GM12878 (cell line): ENCODE results near the gene KCNJ14. TPM values are rescaled to one million over a fixed set of nuclear protein-coding genes. Genes with fewer than 3 reads are reported as not detected.
A peak's percentile ranks its signal among the peaks of the same experiment; 100 is the strongest.

Source experiments
- BRCA1 ChIP-seq: IDR thresholded peaks from 2 replicates; pipeline ENCODE4 v1.6.1; 2011; ENCODE audit warnings: low read depth, low read length, improper control_type of control experiment
- CEBPZ ChIP-seq: fragments of 150-350 bp; IDR thresholded peaks from 2 replicates; pipeline ENCODE4 v1.6.1; 2016; ENCODE audit warnings: low read depth, low read length
- CHD1 ChIP-seq: IDR thresholded peaks from 2 replicates; pipeline ENCODE4 v1.6.1; 2012; ENCODE audit warnings: low read depth, low read length, improper control_type of control experiment
- CREB1 ChIP-seq: IDR thresholded peaks from 2 replicates; pipeline ENCODE4 v1.6.1; 2012; ENCODE audit warnings: low read depth, mild to moderate bottlenecking, inconsistent platforms
- E4F1 ChIP-seq: fragments of 450-650 bp; IDR thresholded peaks from 2 replicates; pipeline ENCODE4 v1.6.1; 2018; ENCODE audit warnings: borderline replicate concordance, mild to moderate bottlenecking; ENCODE audit not compliant: partially characterized antibody
- EGR1 ChIP-seq, 2 experiments: IDR thresholded peaks; 1 replicate in 1 of 2; 2 replicates in 1 of 2; pipeline ENCODE4 v1.6.1; 2011 to 2012; ENCODE audit warnings: low read depth in 2 of 2, low read length in 2 of 2, borderline replicate concordance in 1 of 2, mild to moderate bottlenecking in 1 of 2, moderate library complexity in 1 of 2
- EP300 ChIP-seq, 2 experiments: fragments of 150-350 bp in 1 of 2; IDR thresholded peaks; 2 replicates each; pipeline ENCODE4 v1.6.1; 2011 to 2012; ENCODE audit warnings: low read depth in 2 of 2, low read length in 2 of 2, borderline replicate concordance in 1 of 2, improper control_type of control experiment in 1 of 2, inconsistent platforms in 1 of 2; ENCODE audit not compliant: control insufficient read depth in 1 of 2
- EZH2 ChIP-seq: IDR thresholded peaks from 2 replicates; pipeline ENCODE4 v1.6.1; 2012; ENCODE audit warnings: low read depth, mild to moderate bottlenecking, control low read depth, inconsistent platforms, low read length, borderline replicate concordance; ENCODE audit not compliant: control insufficient read depth
- GATAD2B ChIP-seq: fragments of 450-650 bp; conservative IDR thresholded peaks from 2 replicates; pipeline ENCODE4 v1.6.1; 2017; ENCODE audit warnings: low read depth, mild to moderate bottlenecking, moderate library complexity
- PRDM15 ChIP-seq: fragments of 450-650 bp; formaldehyde crosslinking; IDR thresholded peaks from 2 replicates; pipeline ENCODE4 v1.4.0; 2020; ENCODE audit warnings: mild to moderate bottlenecking, moderate library complexity
- RUNX3 ChIP-seq: IDR thresholded peaks from 2 replicates; pipeline ENCODE4 v1.6.1; 2012; ENCODE audit warnings: low read length, inconsistent platforms
- TAF1 ChIP-seq: IDR thresholded peaks from 2 replicates; pipeline ENCODE4 v1.6.1; 2011; ENCODE audit warnings: mild to moderate bottlenecking, low read depth, low read length, borderline replicate concordance
- TCF3 ChIP-seq: IDR thresholded peaks from 2 replicates; pipeline ENCODE4 v1.6.1; 2012; ENCODE audit warnings: low read depth, mild to moderate bottlenecking, low read length, borderline replicate concordance; ENCODE audit not compliant: insufficient read depth
- ZBED1 ChIP-seq: IDR thresholded peaks from 2 replicates; pipeline ENCODE4 v1.6.1; 2016; ENCODE audit warnings: borderline replicate concordance
- ZNF274 ChIP-seq: IDR thresholded peaks from one replicate; pipeline ENCODE4 v1.8.0; 2011; ENCODE audit not compliant: insufficient read length, insufficient read depth
- polyA plus RNA-seq, 11 experiments: library from polyadenylated mRNA; depleted of rRNA in 4 of 11; unstranded in 6 of 11; stranded (reverse) in 5 of 11; fragments of >200 nt; fragmentation: Nextera tagmentation in 4 of 11; fragmentation: Illumina TruSeq in 1 of 11; extraction: Ambion mirVana in 4 of 11; extraction: Trizol in 1 of 11; gene quantifications; 1 replicate in 1 of 11; 2 replicates in 10 of 11; pipeline versions ENCODE4 v1.2.1 to v1.2.3, GENCODE V29; 2011 to 2016; ENCODE audit warnings: inconsistent platforms in 2 of 11, missing spikeins in 2 of 11, low read depth in 1 of 11
- total RNA-seq, 4 experiments: library from RNA; depleted of rRNA in 3 of 4; stranded (reverse); fragments of >200 nt in 3 of 4; fragmentation: Illumina TruSeq in 1 of 4; extraction: Trizol in 1 of 4; gene quantifications; 2 replicates each; pipeline versions ENCODE4 v1.2.1 to v1.2.3, GENCODE V29; 2013 to 2021
- TF ChIP-seq, protein P1 (sequence below): fragments of 450-650 bp; IDR thresholded peaks from 2 replicates; pipeline ENCODE4 v1.6.1; 2016; ENCODE audit warnings: mild to moderate bottlenecking

Gene KCNJ14
- total and polyA plus RNA-seq, 10 of the 15 experiments (the other 5 are each of a cell fraction or from before 2014, with no cell fraction given), result 0.24 to 1.4 (median 0.42) TPM

DNA sequence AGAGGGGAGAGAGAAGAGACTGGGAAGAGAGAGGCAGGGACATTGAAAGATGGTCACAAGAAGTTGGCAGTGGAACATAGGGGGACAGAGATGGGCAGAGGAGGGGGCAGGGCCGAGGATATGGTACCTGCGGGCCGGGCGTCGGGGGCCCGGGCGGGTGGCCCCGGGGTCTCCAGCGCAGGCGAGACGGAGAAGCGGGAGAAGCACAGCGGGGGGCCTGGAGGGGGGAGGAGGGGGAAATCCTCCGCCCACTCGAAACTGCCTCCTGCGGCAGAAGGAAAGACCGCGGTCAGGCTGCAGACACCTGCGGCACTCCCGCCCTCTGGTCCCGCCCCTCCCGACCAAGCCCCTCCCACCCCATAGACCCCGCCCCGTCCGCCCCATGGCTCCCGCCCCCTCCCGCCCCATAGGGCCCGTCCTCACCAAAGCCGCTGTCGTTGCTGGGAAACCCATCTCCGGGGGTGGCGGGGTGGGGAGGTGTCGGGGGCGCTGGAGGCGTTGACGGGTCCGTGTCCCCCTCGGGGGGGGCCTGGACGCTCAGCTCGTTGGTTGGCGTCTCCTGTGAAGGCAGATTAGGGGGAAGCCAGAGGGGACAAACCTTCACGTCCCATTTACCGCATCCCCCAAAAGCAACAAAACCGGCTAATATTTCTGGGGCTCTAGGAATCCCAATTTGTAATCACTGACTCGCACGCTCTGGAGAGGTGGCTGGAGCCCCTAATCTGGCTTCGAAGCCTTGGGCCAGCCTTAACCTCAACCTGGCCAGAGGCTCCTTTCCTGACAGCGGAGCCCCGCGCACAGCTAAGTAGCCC is 35.8 kb downstream of the KCNJ14 start (continued):
- TF ChIP-seq BRCA1, result no peak
- peak; percentile 79 for TF ChIP-seq RUNX3
- no peak for TF ChIP-seq E4F1
- TF ChIP-seq PRDM15 (CRISPR knock-in tag), result no peak
- no peak for TF ChIP-seq ZBED1
- peak; percentile 52; the same call in 1 of the 2 replicates for TF ChIP-seq TCF3
- no peak for TF ChIP-seq CHD1
- no peak for TF ChIP-seq CEBPZ
- peak in 1 of 2 experiments; percentile 96; a peak in 2 of 3 replicates for TF ChIP-seq EGR1 (IDR thresholded peaks at IDR 0.05; ENCODE audit: borderline replicate concordance in 1 of 2, low read depth in 2 of 2, low read length in 2 of 2)
- no peak for TF ChIP-seq TAF1
- no peak for TF ChIP-seq EP300 (IDR thresholded peaks at IDR 0.05; ENCODE audit: borderline replicate concordance in 1 of 2, control insufficient read depth in 1 of 2, low read depth in 2 of 2, low read length in 2 of 2)
- no peak for TF ChIP-seq EZH2
- 0 out of 2 replicates have a peak, but pooled peaks have one; percentile 26 for TF ChIP-seq CREB1
- TF ChIP-seq GATAD2B, result no peak
- no peak for TF ChIP-seq ZNF274
- TF ChIP-seq, protein P1, sequence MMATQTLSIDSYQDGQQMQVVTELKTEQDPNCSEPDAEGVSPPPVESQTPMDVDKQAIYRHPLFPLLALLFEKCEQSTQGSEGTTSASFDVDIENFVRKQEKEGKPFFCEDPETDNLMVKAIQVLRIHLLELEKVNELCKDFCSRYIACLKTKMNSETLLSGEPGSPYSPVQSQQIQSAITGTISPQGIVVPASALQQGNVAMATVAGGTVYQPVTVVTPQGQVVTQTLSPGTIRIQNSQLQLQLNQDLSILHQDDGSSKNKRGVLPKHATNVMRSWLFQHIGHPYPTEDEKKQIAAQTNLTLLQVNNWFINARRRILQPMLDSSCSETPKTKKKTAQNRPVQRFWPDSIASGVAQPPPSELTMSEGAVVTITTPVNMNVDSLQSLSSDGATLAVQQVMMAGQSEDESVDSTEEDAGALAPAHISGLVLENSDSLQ, result peak; percentile 23; the same call in 1 of the 2 replicates
